NCI-H510A treated with DMSO at 0.1 percent for 48 hours (cell line): Measurements from ENCODE around the gene KANSL1.

Source experiments
- DNase-seq: peaks from one replicate; lab custom pipeline; 2025; lab: John Stamatoyannopoulos, UW

The KANSL1 gene

GRCh38 chr17:46000757-46001156, 192.5 kb downstream of the KANSL1 start:
- no peak for DNase-seq

GRCh38 chr17:46000292-46000691, 192.9 kb downstream of the KANSL1 start:
- DNase-seq, result no peak

DNA sequence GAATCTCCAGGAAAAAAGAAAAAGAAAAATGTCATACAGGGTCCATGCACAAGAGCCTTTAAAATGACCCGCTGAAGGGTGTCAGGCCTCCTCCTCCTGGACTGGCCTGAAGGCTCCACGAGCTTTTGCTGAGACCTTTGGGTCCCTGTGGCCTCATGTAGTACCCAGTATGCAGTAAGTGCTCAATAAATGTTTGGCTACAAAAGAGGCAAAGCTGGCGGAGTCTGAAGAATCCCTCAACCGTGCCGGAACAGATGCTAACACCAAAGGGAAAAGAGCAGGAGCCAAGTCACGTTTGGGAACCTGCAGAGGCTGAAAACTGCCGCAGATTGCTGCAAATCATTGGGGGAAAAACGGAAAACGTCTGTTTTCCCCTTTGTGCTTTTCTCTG, 193.3 kb downstream of the KANSL1 start:
- DNase-seq, result no peak

- no peak for DNase-seq
These were observed 194.0 kb downstream of the KANSL1 start, which contains the start of gene STH for GRCh38 chr17:45998987-45999899. TSS of gene STH (plus strand) at chr17:45999250. CDS start at chr17:45999280, 30 bp downstream.

- DNase-seq, result no peak
These were observed 195.6 kb downstream of the KANSL1 start for GRCh38 chr17:45997624-45998023.

DNA sequence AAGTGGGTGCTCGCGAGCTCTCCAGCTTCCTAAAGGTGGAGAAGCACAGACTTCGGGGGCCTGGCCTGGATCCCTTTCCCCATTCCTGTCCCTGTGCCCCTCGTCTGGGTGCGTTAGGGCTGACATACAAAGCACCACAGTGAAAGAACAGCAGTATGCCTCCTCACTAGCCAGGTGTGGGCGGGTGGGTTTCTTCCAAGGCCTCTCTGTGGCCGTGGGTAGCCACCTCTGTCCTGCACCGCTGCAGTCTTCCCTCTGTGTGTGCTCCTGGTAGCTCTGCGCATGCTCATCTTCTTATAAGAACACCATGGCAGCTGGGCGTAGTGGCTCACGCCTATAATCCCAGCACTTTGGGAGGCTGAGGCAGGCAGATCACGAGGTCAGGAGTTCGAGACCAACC, 196.1 kb downstream of the KANSL1 start:
- no peak for DNase-seq

GRCh38 chr17:45996282-45996937, 196.8 kb downstream of the KANSL1 start:
- no peak for DNase-seq

GRCh38 chr17:45995627-45996270, 197.5 kb downstream of the KANSL1 start:
- DNase-seq, result no peak

GRCh38 chr17:45994987-45995386, 198.2 kb downstream of the KANSL1 start:
- DNase-seq, result no peak

DNA sequence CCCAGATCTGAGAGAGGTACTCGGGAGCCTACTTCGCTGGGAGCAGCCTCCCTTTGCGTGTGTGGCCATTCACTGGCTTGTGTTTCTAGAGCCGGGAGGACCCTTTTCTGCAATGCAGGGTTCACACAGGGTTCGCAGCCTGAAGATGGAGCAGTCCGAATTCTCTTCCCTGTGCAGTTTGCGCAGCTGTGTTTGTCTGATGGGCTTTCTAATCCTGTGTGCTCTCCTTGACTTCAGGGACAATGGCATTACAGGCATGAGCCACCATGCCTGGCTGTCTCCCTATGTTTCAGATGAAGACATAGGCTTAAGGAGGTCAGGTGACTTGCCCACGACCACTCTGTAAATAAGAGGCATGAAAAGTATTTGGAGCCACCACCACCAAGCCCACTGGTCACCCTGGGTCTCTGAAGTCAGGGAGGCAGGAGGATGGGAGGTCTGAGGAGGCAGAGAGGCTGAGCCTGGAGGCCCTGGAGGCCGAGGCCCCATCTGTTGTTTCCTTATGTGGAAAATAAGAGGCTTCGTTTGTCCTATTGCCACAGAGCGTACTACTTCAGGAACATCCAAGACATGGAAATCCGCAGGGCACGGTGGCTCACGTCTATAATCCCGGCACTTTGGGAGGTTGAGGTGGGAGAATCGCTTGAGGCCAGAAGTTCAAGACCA, 199.1 kb downstream of the KANSL1 start:
- no peak for DNase-seq

DNA sequence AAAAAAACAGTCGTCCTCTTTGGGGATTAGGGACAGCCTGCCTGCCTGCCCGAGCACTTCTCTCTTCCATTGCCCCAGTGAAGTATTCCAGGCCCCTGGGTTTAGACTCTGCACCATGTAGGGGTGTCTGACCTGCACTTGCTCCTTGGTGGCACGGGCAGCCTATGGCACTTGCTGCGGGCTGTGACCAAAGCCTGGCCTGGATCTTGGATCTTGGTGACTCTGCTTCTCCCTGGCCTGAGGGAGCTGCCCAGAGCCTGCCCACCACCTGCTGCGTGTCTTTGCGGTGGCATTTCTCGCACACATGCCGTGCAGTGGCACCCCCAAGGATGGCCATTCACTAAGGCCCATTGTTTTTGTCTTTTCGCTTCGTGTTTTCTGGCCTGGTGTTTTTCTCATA, 200.3 kb downstream of the KANSL1 start:
- no peak for DNase-seq

GRCh38 chr17:45992175-45992574, 201.1 kb downstream of the KANSL1 start:
- DNase-seq, result no peak

GRCh38 chr17:45991341-45991740, 201.9 kb downstream of the KANSL1 start:
- no peak for DNase-seq

DNA sequence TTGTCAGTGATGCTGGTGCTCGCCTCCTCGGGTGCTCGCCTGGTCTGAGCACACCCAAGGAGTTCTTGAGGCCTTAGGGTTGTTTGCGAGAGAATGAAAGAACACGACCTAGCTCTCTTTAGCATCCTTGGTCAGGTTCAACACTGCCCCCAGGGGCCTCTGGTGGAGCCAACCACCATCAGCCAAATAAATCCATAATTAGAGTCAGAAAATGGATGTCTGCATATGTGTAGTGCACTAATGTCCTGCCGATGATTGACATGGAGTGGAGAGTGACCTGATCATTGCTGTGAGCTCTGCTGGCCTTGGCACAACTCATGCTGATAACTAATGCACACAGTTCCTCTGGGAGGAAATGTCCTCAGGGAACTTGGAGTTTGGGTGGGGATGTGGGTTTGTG, 202.3 kb downstream of the KANSL1 start:
- no peak for DNase-seq

- no peak for DNase-seq
These were observed 203.5 kb downstream of the KANSL1 start for GRCh38 chr17:45989759-45990158.

GRCh38 chr17:45987706-45988105, 205.5 kb downstream of the KANSL1 start:
- no peak for DNase-seq

DNA sequence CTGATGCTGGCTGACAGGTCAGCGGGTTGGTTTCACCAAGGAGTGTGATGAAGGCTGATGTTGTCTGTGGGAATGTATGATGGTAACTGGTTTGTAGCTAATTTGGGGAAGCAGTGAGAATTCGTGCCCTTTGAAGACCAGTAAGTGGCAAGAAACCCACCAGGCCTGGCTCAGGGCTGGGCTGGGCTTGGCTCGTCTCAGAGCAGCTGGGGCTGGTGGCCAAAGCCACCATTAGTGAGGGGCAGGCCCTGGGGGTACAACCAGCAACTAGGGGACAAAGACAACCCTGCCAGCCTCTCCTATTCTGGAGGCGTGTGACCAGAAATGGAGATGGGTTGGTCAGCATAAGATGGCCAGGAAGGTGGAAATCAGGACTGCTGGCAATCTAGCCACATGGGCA, 207.2 kb downstream of the KANSL1 start:
- no peak for DNase-seq

DNA sequence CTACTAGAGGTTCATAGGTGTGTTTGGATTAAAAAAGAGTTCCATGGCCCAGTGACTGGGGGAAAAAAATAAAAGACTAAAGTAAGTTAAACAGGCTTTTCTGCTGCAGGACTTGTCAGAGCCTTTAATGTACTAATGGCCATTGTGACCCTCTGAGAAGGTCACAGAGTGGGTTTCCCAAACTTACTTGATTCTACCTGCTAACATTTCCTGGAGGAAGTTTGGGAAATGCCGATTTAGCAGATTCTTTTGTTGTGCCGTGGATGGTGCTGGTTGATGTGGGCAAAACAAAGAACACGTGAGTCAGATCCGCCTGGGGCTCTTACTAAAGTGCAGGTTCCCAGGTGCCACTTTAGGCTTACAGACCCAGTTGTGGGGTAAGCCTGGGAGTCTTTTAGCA, 207.8 kb downstream of the KANSL1 start:
- DNase-seq, result no peak

GRCh38 chr17:45984368-45984767, 208.9 kb downstream of the KANSL1 start:
- DNase-seq, result no peak

- no peak for DNase-seq
These were observed 209.5 kb downstream of the KANSL1 start for GRCh38 chr17:45983614-45984310.

DNA sequence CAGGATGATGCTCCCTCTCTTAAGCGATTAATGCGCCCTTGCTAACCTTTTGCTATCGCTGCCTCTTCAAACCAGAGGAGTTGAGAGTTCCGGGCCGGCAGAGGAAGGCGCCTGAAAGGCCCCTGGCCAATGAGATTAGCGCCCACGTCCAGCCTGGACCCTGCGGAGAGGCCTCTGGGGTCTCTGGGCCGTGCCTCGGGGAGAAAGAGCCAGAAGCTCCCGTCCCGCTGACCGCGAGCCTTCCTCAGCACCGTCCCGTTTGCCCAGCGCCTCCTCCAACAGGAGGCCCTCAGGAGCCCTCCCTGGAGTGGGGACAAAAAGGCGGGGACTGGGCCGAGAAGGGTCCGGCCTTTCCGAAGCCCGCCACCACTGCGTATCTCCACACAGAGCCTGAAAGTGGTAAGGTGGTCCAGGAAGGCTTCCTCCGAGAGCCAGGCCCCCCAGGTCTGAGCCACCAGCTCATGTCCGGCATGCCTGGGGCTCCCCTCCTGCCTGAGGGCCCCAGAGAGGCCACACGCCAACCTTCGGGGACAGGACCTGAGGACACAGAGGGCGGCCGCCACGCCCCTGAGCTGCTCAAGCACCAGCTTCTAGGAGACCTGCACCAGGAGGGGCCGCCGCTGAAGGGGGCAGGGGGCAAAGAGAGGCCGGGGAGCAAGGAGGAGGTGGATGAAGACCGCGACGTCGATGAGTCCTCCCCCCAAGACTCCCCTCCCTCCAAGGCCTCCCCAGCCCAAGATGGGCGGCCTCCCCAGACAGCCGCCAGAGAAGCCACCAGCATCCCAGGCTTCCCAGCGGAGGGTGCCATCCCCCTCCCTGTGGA, 210.2 kb downstream of the KANSL1 start:
- no peak for DNase-seq
